Endothelial cell of umbilical vein (primary cell): ENCODE results near the gene ERCC6L. TPM values are rescaled to one million over a fixed set of nuclear protein-coding genes. Genes with fewer than 3 reads are reported as not detected.

Experiments used
- BruUV-seq: library from RNA; stranded (reverse); fragments of 400-500 nt; replicated peaks from 2 replicates; lab custom pipeline; 2021; lab: Mats Ljungman, UMichigan
- CTCF ChIA-PET: fragments of 300-600, 350-600 bp; sonication (Branson Sonifier 250); formaldehyde crosslinking; loops from one replicate; lab custom pipeline; 2021; ENCODE audit warnings: antibody characterized with exemption, inconsistent platforms; lab: Charles Lee
- POLR2A ChIA-PET: fragments of 300-600, 350-600 bp; sonication (Branson Sonifier 250); formaldehyde crosslinking; loops from one replicate; lab custom pipeline; 2021; ENCODE audit warnings: antibody characterized with exemption, inconsistent platforms; lab: Charles Lee
- DNase-seq: peaks from one replicate; pipeline ENCODE4 v3.0.0-alpha.2; 2011; ENCODE audit warnings: low read depth, low spot score
- FAIRE-seq: peaks from 2 replicates; lab custom pipeline; 2011; peaks lifted over from hg19 to GRCh38; lab: Jason Lieb, UNC
- H2AFZ ChIP-seq: 2 replicates; pipeline ENCODE4 v1.6.0; 2012; ENCODE audit warnings: low read depth, low read length, control low read depth, inconsistent platforms
- H3K27ac ChIP-seq: 2 replicates; pipeline ENCODE4 v1.5.1; 2011; ENCODE audit warnings: low read depth, mild to moderate bottlenecking, control low read depth, low read length, moderate library complexity; ENCODE audit not compliant: insufficient read depth
- H3K27me3 ChIP-seq, 2 experiments: 2 replicates each; pipeline versions ENCODE4 v1.6.0 to v1.6.1; 2011; ENCODE audit warnings: low read length in 2 of 2, mixed read lengths in 1 of 2; ENCODE audit not compliant: control insufficient read depth in 2 of 2, insufficient read depth in 2 of 2
- H3K36me3 ChIP-seq, 2 experiments: 2 replicates in 1 of 2; 3 replicates in 1 of 2; pipeline ENCODE4 v1.5.1; 2011; ENCODE audit warnings: low read length in 2 of 2, mild to moderate bottlenecking in 1 of 2, moderate library complexity in 1 of 2; ENCODE audit not compliant: control insufficient read depth in 2 of 2, insufficient read depth in 2 of 2; ENCODE audit errors: extremely low read depth in 1 of 2
- H3K4me1 ChIP-seq: 3 replicates; pipeline ENCODE4 v1.5.1; 2011; ENCODE audit warnings: mild to moderate bottlenecking, low read length; ENCODE audit not compliant: control insufficient read depth, insufficient read depth; ENCODE audit errors: extremely low read depth
- H3K4me2 ChIP-seq: 2 replicates; pipeline ENCODE4 v1.6.1; 2011; ENCODE audit warnings: low read length, control low read depth, mixed read lengths; ENCODE audit not compliant: insufficient read depth
- H3K4me3 ChIP-seq, 3 experiments: fragments of 200-600 bp in 1 of 3; sonication (generic), shearing (Covaris generic) in 1 of 3; replicated peaks in 1 of 3; 2 replicates each; pipeline ENCODE4 v1.5.1; 2011 to 2016; ENCODE audit warnings: control low read depth in 3 of 3, low read length in 3 of 3, mild to moderate bottlenecking in 2 of 3, inconsistent platforms in 1 of 3, low read depth in 1 of 3, moderate library complexity in 1 of 3; ENCODE audit not compliant: insufficient read depth in 1 of 3
- H3K79me2 ChIP-seq: 2 replicates; pipeline ENCODE4 v1.6.0; 2012; ENCODE audit warnings: low read length, inconsistent platforms; ENCODE audit not compliant: control insufficient read depth, insufficient read depth
- H3K9ac ChIP-seq: replicated peaks from 2 replicates; pipeline ENCODE3; 2011; ENCODE audit warnings: low read length, control low read depth; ENCODE audit not compliant: insufficient read depth; ENCODE audit errors: extremely low read depth
- H3K9me1 ChIP-seq: replicated peaks from 3 replicates; pipeline ENCODE4 v1.6.0; 2011; ENCODE audit warnings: mild to moderate bottlenecking, low read length; ENCODE audit not compliant: control insufficient read depth, insufficient read depth; ENCODE audit errors: extremely low read depth
- H3K9me3 ChIP-seq: replicated peaks from 2 replicates; pipeline ENCODE4 v1.5.1; 2012; ENCODE audit warnings: low read length, inconsistent platforms; ENCODE audit not compliant: control insufficient read depth, insufficient read depth
- H4K20me1 ChIP-seq: replicated peaks from 2 replicates; pipeline ENCODE3; 2011; ENCODE audit warnings: mild to moderate bottlenecking, low read length; ENCODE audit not compliant: control insufficient read depth, insufficient read depth; ENCODE audit errors: extremely low read depth
- FOS ChIP-seq: IDR thresholded peaks from 2 replicates; pipeline ENCODE4 v1.6.1; 2011; ENCODE audit warnings: mild to moderate bottlenecking, low read length, moderate library complexity, borderline replicate concordance; ENCODE audit not compliant: insufficient read depth
- JUN ChIP-seq: IDR thresholded peaks from 2 replicates; pipeline ENCODE4 v1.6.1; 2011; ENCODE audit warnings: borderline replicate concordance, low read depth; ENCODE audit not compliant: insufficient read length, insufficient read depth
- POLR2A ChIP-seq: IDR thresholded peaks from 2 replicates; pipeline ENCODE4 v1.6.1; 2012; ENCODE audit warnings: low read depth, mild to moderate bottlenecking, control low read depth, low read length
- dilution Hi-C: fragments of 300-500 bp; cut with MboI; formaldehyde crosslinking; loops from one replicate; pipeline ENCODE4 v1.15.0; 2019; ENCODE audit warnings: low sequenced_read_pairs; ENCODE audit not compliant: extremely low pct_ligation_motif_present
- intact Hi-C: fragments of 100-400 bp; cut with micrococcal nuclease; formaldehyde crosslinking; loops from one replicate; pipeline ENCODE4 v1.10.0; 2022
- polyA plus RNA-seq, 4 experiments: library from polyadenylated mRNA; depleted of rRNA in 3 of 4; stranded (reverse) in 3 of 4; unstranded in 1 of 4; fragments of >200 nt; gene quantifications; 2 replicates each; pipeline versions ENCODE4 v1.2.1 to v1.2.3, GENCODE V29; 2011 to 2012; ENCODE audit warnings: missing spikeins in 1 of 4
- total RNA-seq: library from RNA; stranded (reverse); gene quantifications from 2 replicates; pipeline ENCODE4 v1.2.3, GENCODE V29; 2021

Gene ERCC6L
- total and polyA plus RNA-seq, 2 donors (not counting 3 experiments of a cell fraction or from before 2014, with no cell fraction given) = 0.92 to 6.7 TPM

DNA sequence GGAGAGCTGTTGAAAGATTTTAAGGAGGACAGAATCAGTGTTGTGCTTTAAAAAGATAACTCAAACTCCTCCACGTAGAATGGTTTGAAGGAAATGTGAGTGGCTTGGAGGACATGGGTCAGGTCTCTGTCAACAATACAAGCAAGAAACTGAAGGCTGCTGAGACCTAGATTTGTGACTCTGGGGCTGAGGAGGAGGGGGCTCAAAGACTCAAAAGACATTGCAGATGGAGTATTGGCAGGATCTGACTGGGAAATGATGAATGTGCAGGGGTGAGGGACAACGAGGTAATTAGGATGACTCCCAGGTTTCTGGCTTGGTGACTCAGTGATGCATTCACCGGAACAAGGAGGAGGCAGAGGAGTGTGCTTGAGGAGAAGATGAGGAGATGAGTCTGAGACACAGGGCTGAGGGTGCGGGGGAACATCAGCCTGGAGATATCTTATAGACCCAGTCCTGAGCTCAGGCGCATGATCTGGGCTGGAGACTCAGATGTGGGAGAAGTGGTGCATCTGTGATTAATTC, 41.6 kb upstream of the ERCC6L start:
- dilution Hi-C loops = no loop called here
- no peak overlapping the region for H3K4me3 ChIP-seq
- FAIRE-seq = no peak
- DNase-seq = no peak
- H3K27me3 ChIP-seq = peaks cover 0 to 2% of the 10 kb centered on the region in 2 experiments
- H2AFZ ChIP-seq = no peak overlapping the region
- ChIA-PET POLR2A (no interaction called here), CTCF (interaction anchor here (1.1 to 2.3 kb wide), 2 partner anchors 18 to 260 kb away, joined by 5 to 7 read pairs; no protein-coding TSS in a partner anchor)
- peaks cover 0 to 3% of the 10 kb centered on the region in 2 experiments for H3K36me3 ChIP-seq
- no peak overlapping the region for H3K4me2 ChIP-seq
- no peaks in the 10 kb centered on the region for H4K20me1 ChIP-seq
- H3K4me1 ChIP-seq = peaks cover 6% of the 10 kb centered on the region
- peaks cover 17% of the 10 kb centered on the region for H3K79me2 ChIP-seq
- H3K27ac ChIP-seq = no peak overlapping the region
- intact Hi-C loops = no loop called here
- no peak overlapping the region for H3K9ac ChIP-seq
- BruUV-seq = no TSS peak
- H3K9me1 ChIP-seq = no peaks in the 10 kb centered on the region
- H3K9me3 ChIP-seq = no peaks in the 10 kb centered on the region
- TF ChIP-seq POLR2A (no peak), FOS (peak; percentile 4)

DNA sequence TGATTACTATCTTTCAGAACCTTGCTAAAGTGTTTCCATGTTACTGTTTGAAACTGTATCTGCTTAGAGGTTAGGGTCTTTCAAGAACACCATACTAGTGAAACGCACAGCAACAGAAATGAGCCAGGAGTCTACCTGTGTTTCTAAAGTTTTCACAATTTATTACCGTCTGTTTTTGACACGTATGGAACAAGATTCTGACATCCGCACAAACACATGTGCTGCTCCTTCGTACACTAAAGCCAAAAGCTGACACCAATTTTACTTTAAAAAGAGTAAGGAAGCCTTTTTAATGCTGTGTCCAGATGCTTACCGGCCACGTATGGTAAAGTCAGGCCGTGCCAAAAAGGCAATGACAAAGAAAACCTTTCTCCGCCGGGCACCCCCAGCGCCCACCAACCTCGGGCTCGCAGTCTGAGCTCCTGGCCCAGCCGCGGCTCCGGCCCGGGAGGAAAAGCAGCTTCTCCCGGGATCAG, 37.7 kb upstream of the ERCC6L start:
- TF ChIP-seq FOS (no peak), JUN (no peak)
- peaks cover 9 to 16% of the 10 kb centered on the region in 2 experiments for H3K36me3 ChIP-seq
- dilution Hi-C loops = no loop called here
- peak overlapping the region; percentile 88 for H3K4me2 ChIP-seq
- ChIA-PET POLR2A (interaction anchor here (1.1 to 1.4 kb wide), 6 partner anchors 8 to 95 kb away, joined by 5 to 14 read pairs (median 8); partner anchors contain the start of gene PIN4), CTCF (interaction anchor here (0.8 to 2.7 kb wide), 11 partner anchors 8 to 295 kb away, joined by 3 to 41 read pairs (median 6); partner anchors contain the start of gene CITED1)
- H3K4me1 ChIP-seq = peaks cover 39% of the 10 kb centered on the region
- BruUV-seq = TSS peak; percentile 58
- H3K4me3 ChIP-seq = peak overlapping the region; percentile 56 to 97 (median 82)
- H3K27ac ChIP-seq = peak overlapping the region; percentile 60
- H2AFZ ChIP-seq = no peak overlapping the region
- no peaks in the 10 kb centered on the region for H3K9me3 ChIP-seq
- no peaks in the 10 kb centered on the region for H4K20me1 ChIP-seq
- peaks cover 0 to 2% of the 10 kb centered on the region in 2 experiments for H3K27me3 ChIP-seq
- H3K9me1 ChIP-seq = no peaks in the 10 kb centered on the region
- no peak for FAIRE-seq
- H3K79me2 ChIP-seq = peaks cover 43% of the 10 kb centered on the region
- H3K9ac ChIP-seq = peak overlapping the region; percentile 87
- intact Hi-C loops = loop anchor here (2.0 to 5.0 kb wide), 3 partner anchors 30 to 39 kb away; partner anchors contain the start of gene ERCC6L
- DNase-seq = peak; percentile 22
